GM12864 (cell line): ENCODE measurements around the gene SLC16A12.

ENCODE experiments used
- DNase-seq: peaks from one replicate; pipeline ENCODE4 v3.0.0-alpha.2; 2011; ENCODE audit warnings: low read depth
- H3K4me3 ChIP-seq: 2 replicates; pipeline ENCODE4 v1.5.1; 2011; ENCODE audit warnings: mild to moderate bottlenecking, low read depth, low read length, control low read depth
- TF ChIP-seq, protein P1 (sequence below): IDR thresholded peaks from 2 replicates; pipeline ENCODE4 v1.5.1; 2011; ENCODE audit warnings: low read depth, mild to moderate bottlenecking, moderate library complexity, low read length, control low read depth, inconsistent platforms; ENCODE audit errors: missing control alignments

Gene SLC16A12

DNA sequence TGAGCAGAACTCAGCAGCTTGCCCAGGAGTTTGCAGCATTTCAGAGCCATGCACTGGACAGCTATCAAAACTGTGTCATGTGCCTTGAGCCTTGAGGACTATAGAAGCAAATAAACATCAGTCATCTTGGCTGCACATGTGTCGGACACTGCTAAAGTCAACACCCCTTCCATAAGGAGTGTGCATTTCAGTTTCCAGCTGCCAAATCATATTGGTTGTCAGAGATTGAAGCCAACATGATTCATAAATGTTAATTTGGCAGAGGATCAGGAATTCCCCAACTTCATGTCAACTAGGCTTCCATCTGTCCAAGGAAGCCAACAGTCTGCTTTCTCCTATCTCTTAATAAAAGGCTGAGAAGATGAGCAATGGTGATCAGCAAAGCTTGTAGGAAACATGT, 32.8 kb downstream of the SLC16A12 start:
- TF ChIP-seq, protein P1, sequence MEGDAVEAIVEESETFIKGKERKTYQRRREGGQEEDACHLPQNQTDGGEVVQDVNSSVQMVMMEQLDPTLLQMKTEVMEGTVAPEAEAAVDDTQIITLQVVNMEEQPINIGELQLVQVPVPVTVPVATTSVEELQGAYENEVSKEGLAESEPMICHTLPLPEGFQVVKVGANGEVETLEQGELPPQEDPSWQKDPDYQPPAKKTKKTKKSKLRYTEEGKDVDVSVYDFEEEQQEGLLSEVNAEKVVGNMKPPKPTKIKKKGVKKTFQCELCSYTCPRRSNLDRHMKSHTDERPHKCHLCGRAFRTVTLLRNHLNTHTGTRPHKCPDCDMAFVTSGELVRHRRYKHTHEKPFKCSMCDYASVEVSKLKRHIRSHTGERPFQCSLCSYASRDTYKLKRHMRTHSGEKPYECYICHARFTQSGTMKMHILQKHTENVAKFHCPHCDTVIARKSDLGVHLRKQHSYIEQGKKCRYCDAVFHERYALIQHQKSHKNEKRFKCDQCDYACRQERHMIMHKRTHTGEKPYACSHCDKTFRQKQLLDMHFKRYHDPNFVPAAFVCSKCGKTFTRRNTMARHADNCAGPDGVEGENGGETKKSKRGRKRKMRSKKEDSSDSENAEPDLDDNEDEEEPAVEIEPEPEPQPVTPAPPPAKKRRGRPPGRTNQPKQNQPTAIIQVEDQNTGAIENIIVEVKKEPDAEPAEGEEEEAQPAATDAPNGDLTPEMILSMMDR = no peak
- DNase-seq = no peak
- H3K4me3 ChIP-seq = no peak overlapping the region

DNA sequence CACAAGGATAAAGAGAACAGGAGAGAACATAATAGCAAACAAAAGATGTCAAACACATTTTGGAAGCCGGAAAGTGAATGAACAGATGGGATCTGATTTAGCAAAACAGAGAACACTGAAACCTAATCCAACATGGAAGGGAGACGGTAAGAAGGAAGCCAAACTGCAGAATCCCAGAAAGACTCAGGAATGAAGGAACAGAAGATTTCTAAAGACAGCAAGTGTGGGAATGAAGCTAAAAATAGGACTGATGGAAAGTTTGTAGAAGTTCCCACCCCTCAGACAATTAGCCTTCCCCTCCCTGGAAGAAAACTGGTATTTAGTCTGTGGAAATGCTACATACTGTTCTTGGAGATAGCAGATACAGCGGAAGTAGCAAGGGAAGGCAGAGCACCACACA, 40.8 kb downstream of the SLC16A12 start:
- no peak for DNase-seq
- TF ChIP-seq, protein P1 = no peak
- no peak overlapping the region for H3K4me3 ChIP-seq

DNA sequence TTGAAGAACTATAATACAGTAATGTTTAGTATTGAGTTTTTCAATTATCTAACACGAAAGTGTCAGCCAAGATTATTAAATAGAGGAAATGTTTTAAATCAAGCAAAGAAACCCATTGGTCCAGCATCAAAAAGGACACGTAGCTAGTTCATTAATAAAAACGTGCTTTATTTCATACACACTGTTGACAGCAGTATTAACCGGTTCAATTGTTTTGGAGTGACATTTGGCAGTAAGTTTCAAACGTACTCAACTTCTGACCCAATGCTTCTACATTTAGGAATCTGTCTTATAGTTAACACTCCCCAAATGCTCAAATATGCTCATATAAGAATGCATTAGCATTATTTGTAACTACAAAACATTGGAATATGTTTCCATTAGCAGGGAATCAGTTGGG, 41.3 kb downstream of the SLC16A12 start:
- H3K4me3 ChIP-seq = no peak overlapping the region
- TF ChIP-seq, protein P1 = no peak
- no peak for DNase-seq

DNA sequence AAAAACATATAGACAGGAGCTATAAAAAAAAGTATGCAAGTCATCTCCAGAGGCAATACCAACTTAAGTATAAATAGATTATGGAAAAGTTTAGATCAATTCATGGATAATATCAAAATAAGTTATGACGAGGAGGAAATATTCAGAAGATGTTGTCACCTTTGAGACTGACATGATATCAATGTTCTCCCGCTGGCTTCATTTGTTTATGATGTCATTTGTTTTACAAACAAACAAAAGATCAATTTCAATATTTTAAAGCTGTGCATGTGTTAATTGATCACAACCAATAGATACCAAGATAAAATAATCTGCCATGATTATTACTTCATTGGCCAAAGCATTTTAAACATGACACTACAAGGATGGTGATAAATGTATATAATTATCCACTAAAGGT, 43.5 kb downstream of the SLC16A12 start:
- DNase-seq = no peak
- H3K4me3 ChIP-seq = no peak overlapping the region
- TF ChIP-seq, protein P1 = no peak

DNA sequence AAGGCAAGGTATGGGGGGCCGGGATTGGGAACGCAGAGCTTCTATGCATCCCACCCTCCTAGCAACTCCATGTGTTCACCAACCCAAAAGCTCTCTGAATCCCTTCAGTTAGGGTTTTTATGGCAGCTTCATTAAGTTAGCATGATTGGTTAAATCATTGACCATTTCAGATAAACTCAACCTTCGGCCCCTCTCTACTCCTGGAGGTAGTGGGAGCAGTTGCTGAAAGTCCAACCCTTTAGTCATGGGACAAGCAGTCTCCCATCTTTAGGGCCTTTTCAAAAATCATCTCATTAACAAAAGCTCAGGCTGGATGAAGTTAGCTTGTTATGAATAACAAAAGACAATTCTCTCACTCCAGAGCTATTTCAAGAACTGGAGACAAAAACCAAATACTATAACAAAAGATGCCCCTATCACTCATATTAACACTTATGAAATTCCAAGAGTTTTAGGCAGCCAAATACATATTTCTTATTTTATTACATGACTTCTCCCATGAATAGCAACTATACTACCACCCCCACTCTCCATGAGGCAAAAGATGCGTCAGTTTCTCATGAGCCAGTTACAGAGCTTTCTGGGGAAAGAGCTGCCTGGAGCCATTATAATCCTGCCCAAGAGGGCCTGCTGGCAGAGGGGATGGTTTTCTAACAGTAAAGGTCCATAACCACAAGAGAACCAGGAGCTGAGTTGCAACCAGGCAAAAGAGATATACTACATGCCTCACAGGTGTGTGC, 44.6 kb downstream of the SLC16A12 start:
- H3K4me3 ChIP-seq = no peak overlapping the region
- DNase-seq = no peak
- TF ChIP-seq, protein P1 = no peak

DNA sequence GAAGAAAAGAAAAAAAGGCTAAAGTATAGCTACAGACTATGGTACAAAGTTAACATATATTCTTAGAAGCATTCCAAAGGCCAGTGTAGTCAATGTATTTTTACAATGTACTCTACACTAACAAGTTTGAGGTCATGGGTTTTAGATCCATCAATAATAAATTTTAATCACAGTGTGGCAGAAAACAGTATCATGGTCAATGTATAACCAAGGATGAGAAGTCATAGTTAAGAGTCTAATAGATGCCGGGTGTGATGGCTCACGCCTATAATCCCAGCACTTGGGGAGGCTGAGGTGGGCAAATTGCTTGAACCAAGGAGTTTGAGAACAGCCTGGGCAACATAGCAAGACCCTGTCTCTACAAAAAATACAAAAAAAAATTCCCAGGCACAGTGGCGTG, 53.1 kb downstream of the SLC16A12 start:
- TF ChIP-seq, protein P1 = no peak
- H3K4me3 ChIP-seq = no peak overlapping the region
- no peak for DNase-seq

DNA sequence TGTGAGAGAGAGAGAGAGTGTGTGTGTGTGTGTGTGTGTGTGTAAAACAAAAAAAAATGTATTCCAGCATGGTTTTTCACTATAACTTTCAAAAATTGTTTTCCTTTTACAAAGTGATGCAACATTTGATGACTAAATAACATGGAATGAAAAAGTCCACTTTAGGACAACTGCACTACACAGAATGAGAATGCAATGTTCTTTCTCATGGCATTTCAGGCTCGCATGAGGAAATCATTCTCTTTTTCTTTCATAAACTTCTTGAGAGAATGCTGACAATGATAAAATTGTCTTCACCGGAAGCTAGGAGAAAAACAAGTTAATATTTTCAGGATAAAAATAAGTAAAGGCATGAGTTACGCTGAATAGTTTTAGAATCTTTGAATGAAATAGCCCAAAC, 53.7 kb downstream of the SLC16A12 start:
- TF ChIP-seq, protein P1 = no peak
- H3K4me3 ChIP-seq = no peak overlapping the region
- DNase-seq = no peak
